HG02943 (cell line): Measurements from ENCODE around the gene COL17A1.

Experiments used
- ATAC-seq: cut with Tn5 transposase; IDR thresholded peaks from one replicate; pipeline ENCODE4 v1.9.1; 2021; ENCODE audit warnings: mild to moderate bottlenecking, low read depth, moderate library complexity; ENCODE audit not compliant: unreplicated experiment

COL17A1 gene

DNA sequence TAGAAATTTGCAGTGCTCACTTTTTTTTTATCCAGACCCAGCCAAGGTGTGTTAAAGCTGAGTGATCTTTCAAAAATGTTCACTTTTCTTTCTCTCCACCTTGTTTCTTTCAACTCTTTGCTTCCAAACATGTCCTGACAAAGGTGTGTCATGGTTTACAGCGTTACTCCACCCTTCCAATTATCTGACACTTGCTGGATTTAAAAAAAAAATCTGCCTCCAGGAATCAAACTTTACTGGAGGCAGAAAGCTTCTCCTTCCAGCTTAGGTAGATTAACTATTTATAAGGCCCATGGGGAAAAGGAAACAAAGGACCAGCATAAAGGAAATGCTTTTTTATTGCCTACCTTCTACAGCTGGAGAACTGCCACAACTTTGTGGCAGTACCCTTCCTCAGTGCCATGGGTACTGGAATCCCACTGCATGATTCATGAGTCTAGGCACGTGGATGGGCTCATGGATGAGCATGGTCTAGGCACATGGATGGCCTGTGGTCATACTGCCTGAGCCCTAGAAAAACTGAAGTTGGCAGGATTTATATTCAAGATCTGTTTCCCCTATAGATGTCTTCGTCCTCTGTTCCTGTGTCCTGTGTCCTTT is at the start of gene COL17A1:
TSS of gene COL17A1 (minus strand) at position 80 of the 600 bp plus-strand sequence. CDS start 5,207 bp downstream, outside the sequence.
- ATAC-seq: no peak

DNA sequence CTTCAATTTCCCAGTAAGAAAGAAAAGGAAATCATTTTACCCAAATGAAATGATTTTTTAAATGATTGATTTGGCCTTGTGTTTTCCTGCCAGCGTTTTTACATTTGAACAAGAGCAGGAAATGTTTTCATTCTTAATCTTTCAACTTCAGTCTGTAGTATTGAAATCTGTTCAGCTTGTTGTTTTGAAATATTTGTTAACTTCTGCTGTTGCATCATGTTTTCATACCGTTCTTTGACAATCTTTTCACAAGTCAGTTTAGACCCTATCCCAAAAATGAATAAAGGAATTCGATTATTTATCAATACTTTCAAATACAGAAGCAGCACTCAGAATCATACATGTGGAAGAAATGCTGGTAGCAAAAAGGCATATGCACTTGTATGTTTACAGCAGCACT is 44.4 kb upstream of the COL17A1 start:
- no peak for ATAC-seq

DNA sequence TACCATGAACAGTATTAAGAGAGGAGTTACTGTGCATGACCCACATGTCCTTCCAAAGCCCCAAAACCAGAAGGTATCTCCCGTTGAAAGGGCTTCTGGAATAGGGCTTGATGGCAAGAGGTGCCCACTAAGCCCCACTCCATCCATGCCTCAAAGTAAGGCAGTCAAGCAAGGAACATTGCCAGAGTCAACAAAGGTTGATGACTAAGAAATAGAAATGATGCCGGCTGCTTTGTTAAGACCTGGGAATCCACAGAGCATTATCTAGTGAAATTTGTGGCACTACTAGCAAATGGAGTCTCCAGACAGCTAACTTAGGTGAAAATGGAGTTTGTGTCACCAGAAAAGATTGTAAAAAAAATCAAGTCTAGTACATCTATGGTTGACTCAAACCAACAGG is 42.5 kb upstream of the COL17A1 start:
- ATAC-seq: no peak

DNA sequence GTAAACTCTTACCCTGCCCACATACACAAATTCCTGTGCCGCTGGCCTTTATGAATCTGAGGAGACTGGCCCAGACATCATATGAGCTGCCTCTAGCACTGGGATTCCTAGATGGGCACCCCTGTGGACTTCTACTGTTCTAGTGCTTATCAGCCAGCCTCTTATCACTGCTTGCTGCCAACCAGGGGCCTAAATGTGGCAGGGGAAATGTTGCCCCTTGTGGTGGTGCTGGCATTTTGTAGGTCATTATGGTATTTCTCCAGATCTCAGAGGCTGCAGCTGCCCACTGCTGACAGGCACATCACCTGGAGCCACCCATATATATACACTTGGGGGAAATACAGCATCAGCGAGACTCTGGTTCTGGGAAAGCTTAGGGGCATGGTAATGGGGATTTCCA is 41.7 kb upstream of the COL17A1 start:
- no peak for ATAC-seq

GRCh38 chr10:104123397-104123796 is 37.7 kb upstream of the COL17A1 start:
- no peak for ATAC-seq

DNA sequence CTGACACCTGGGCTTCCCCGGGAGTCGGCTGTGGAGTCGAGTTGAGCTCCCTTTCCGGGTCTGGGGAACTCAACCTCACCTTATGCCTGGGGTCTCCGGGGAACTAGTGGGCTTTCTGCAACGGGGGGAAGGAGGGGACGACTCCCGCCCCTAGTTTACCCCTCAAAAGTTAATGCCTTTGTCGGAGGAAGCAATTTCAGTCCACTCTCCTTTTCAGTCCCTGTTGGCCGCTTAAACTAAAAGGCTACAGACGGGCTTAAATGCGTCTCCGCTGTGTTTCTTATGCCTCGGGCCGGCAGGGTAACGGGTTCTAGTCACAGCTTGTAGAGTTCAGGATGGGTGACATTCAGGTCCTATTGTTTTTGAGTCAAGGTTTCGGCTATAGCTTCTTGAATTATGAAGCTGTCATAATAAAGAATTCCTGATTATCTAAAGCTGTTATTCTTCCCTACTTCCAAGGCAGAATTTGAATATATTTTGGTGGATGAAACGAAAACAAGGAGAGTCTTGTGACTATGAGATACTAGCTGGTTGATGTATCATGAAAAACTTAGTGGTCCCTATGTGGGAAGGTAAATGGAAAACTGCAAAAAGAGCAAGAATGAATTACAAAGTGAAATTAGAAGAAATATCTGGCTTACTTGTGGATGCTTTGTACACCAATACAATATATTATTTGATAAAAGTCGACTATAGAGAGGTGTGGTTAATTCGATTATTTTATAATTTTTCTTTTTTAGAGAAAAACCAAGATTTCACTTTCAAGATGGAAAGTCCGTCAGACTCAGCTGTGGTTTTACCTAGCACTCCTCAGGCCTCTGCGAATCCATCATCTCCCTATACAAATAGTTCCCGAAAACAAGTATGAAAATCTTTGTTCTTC is 36.8 kb upstream of the COL17A1 start:
- peak; percentile 8 for ATAC-seq

DNA sequence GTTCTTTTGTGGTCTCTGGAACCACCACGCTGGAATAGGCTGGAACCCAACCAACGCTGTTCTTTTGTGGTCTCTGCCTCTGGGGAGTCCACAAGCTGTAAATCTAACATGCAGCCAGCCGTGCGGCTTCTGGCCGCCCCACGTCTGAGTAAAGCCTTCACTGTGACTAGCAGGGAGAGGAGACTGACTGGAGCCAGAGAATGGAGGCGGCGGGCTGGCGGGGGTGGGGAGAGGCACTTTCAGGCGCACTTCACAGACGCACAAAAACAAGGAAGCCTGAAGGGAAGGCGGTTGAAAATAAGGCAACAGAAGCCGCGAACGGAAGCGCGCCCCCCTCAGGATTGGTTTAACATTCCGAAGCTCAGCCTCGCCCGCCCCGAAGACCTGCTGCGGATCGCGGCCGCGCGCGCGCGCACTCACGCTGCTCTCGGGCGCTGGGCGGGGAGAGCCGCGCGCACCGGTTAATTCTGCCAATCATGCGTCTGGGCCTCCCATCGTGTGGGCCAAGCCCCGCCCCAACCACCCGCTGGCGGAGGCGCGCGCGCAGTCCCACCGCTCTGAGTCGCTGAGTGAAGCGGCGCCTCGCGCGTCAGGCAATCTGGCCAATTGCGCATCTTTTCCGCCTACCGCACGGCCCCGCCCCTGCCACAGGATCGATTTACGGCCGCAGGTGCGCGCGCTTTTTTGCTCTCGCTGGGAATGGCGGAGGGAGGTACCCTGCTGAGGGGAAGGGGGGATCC is 36.0 kb upstream of the COL17A1 start, which contains the start of gene SFR1:
TSS of gene SFR1 (plus strand) at position 687 of the 740 bp plus-strand sequence. CDS start at position 700, 13 bp downstream.
- peak; percentile 92 for ATAC-seq

DNA sequence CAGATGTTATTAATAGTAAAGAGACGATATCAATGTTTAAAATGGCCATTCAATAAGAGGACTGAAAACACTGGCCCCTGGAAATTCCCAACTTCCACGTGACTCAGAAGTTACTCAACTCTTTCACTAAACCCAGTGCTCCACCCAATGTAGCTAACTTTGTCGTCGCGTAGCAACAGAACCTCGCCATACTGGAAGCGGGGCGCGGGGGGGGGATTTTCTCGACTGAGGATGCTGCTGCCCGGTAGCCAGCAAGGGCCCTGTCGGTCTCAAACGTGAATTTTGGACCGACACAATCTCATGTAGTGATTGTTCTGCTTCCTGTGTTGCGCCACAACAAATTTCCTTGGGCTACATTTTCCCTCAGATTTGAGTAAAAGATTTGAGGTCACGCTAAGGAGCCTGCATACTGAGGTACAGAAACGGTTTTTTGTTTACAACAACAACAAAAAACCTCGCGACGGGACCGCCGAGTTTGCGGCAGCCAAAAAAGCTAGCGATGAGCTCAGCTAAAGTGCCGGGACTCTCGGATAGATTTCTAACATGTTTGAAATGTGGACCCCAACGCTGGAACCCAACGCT is 35.3 kb upstream of the COL17A1 start:
- ATAC-seq: peak; percentile 24

GRCh38 chr10:104120512-104120902 is 34.8 kb upstream of the COL17A1 start:
- no peak for ATAC-seq

DNA sequence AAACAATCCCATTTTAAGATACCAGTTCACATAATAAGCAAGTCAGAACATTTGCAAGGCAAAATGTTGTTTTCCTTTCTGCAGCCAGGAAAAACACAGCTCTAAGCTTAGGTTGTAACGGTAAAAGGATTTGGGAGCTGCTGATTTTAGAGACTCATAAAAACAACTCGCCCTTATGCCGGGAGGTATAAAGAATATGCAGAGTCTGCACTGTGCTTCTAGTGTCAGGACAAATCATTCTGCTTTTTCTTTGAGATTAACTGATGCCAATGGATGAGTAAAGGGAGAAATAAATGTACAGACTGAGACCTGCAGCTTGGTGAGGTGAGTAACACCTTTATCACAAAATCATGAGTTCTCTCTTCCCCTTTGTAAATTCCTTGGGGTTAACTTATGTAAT is 34.3 kb upstream of the COL17A1 start:
- no peak for ATAC-seq

DNA sequence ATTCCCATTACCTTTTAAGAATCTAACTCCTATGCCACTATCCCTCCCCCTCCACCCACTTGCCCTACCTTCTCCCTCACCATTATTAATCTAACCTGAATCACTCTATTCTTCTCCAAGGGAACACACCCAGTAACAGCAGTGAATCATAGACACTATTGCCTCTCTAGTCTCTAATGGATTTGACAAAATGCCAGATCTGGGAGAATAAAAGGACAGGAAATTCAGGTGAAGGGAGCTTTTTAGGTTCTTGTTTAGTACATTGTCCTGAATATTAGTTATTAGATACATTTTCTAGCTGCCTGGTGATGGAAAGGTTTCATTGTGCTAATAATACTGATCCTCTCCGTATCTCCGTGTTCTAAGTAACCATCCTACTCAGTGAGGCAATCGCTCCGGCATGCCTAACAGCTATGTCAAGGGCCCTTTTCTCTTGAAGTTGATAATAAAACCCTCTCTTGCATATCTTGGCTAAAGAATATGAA is 32.2 kb upstream of the COL17A1 start:
- no peak for ATAC-seq

- ATAC-seq: no peak
Measured at GRCh38 chr10:104113376-104113956, 27.8 kb upstream of the COL17A1 start.

DNA sequence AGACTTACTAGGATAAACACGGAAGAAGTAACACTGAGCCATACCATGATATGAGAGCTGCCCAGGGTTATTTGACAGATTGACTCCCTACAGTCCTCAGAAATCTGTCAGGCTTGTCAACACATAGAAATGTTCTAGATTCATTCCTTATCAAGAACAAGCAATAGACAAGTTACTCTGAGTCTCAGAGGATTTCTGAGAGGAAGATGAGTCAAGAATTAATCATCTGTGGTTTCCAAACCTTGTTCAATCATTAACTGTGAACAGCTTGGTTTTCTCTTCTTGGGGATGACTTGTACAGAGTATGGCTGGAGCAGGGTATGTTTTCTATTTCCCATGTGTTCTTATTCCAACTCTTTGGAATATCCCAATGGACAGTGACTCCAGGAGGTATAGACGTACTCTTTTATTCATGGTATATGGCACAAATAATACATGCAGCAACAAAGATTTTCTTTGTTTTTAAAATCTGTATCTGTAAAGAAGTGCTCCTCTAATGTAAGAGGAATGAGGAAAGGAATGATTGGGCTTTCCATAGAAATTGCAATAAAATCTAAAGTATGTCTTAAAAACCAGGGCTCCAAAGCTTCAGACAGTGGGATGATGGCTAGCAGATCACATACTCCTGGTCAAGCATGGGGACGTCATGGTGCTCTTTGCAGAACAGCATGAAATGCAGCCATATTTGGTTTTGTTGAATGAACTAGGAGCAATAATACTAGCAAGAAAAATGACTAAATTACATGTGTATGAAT is 24.4 kb upstream of the COL17A1 start:
- ATAC-seq: peak; percentile 98

DNA sequence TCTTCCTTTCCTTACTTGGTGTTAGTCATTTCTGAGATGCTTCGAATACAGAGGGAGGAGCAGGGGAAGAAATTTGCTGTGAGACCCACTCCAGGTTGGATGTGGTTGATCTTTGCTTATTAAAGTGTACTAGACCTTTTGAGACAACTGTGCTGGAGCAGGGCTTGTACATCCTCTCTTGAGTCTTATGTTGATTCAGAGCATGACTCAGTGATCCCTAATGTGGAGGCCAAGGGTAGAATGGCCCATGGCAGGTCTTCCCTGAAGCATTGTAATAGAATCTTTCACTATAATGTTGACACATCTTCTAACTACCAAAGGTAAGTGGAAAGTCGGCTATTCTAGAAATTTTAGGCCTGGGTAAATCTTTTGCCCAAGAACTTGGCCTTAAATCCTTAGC is 19.2 kb upstream of the COL17A1 start:
- ATAC-seq: no peak

DNA sequence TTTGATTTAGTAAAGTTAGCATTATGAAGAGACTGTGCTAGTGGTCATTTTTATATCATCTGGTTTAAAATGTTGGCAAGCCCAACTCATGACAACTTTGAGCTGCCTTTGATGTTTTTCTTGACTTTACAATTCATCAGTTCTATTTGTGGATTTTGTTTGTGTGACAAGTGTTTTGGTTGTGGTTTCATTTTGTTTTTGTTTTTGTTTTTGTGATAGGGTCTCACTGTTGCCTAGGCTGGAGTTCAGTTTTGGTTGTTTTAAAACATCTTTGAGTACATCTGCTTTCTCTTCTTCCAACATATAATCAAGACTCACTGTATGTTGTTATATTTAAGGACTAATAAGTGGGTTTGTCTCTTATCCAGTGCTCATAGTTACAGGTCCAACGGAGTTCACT is 18.7 kb upstream of the COL17A1 start:
- no peak for ATAC-seq

DNA sequence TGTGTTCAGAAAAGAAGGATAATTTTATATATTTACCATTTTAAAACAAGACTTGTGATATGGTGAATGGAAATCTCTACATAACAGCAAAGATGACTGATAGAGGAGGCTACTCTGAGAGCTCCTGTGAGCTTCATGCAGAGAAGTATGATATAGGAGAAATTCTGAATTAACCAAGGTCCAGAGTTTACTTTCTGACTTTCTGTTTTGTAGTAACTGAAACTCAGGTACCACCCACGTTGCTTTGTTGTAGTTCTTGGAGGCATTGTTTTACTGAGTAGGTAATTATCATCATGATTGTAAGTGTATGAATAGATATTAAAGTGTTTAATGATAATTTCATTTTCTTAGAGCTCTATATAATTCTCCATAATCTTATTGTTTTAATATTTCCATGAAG is 18.3 kb upstream of the COL17A1 start:
- no peak for ATAC-seq

GRCh38 chr10:104101902-104102301 is 16.2 kb upstream of the COL17A1 start:
- ATAC-seq: no peak

DNA sequence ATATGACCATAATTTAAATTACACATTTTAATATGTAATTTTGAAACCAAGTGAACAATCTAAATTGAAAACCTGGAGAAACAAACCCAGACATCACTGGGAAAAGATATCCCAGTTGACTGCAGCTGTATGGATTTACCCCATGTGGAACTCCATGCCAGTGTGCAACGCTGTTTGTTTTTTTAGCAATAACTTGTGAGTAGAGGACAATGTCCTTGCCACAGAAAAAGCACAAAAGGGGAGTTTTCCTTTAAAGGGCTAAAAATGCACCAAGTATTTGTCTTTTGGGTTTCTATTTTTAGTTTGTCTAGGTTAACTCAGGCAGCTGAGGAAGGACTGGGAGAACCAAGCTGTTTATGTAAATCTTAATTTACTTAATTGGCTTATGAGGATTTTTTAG is 15.1 kb upstream of the COL17A1 start:
- no peak for ATAC-seq

DNA sequence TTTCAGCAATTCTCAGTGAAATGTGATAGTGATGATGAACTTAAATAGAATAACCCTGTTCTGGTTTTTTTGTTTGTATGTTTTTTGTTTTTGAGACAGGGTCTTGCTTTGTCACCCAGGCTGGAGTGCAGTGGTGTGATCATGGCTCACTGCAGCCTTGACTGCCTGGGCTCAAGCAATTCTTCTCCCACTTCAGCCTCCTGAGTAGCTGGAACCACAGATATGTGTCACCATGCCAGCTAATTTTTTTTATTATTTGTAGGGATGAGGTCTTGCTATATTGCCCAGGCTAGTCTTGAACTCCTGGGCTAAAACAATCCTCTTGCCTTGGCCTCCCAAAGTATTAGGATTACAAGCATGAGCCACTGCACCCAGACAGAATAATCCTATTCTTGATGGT is 14.3 kb upstream of the COL17A1 start:
- ATAC-seq: no peak

DNA sequence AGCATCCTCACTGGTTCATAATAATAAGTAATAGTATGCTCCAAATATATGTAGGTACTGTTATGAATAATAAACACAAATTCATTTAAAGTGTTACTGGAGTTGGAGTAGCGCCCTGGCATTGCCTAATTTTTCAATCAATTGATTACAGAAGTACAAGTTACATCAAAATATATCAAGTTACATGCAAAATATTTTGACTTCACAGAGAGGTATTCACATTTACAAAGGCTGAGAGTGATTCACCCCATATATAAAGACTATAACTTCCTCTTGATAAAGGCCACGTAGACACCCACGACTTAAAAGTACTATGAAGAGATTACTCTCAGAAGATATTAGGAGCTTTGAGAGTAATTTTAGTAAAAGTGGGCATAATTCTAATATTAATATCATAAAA is 13.6 kb upstream of the COL17A1 start:
- ATAC-seq: no peak
